GM04503 (cell line): ENCODE data around the gene NEU1.
"Not testable (repeated sequence)": the region's sequence is repeated elsewhere in the genome, so short reads cannot be mapped to it uniquely, and the experiment has no call there.

Experiments
- DNase-seq: peaks from one replicate; pipeline ENCODE4 v3.0.0-alpha.2; 2012; ENCODE audit warnings: low read depth

The NEU1 gene

GRCh38 chr6:31862344-31863235 lies at the start of gene NEU1:
TSS of gene NEU1 (minus strand) at chr6:31862821. CDS start at chr6:31862776, 45 bp downstream.
- DNase-seq = peak; percentile 99

GRCh38 chr6:31911826-31912585 lies 49.4 kb upstream of the NEU1 start:
- no peak for DNase-seq

GRCh38 chr6:31909298-31909697 lies 46.7 kb upstream of the NEU1 start:
- DNase-seq = not testable (repeated sequence)

- DNase-seq = no peak
Measured at GRCh38 chr6:31908791-31909190, 46.2 kb upstream of the NEU1 start.

GRCh38 chr6:31908255-31908654 lies 45.6 kb upstream of the NEU1 start:
- DNase-seq = not testable (repeated sequence)

- peak; percentile 22 for DNase-seq
Measured at GRCh38 chr6:31907158-31907813, 44.7 kb upstream of the NEU1 start.

GRCh38 chr6:31906727-31907126 lies 44.1 kb upstream of the NEU1 start:
- DNase-seq = not testable (repeated sequence)

GRCh38 chr6:31906122-31906521 lies 43.5 kb upstream of the NEU1 start:
- DNase-seq = no peak

- DNase-seq = no peak
Measured at GRCh38 chr6:31905041-31905440, 42.4 kb upstream of the NEU1 start.

- no peak for DNase-seq
Measured at GRCh38 chr6:31903957-31904356, 41.3 kb upstream of the NEU1 start.

- DNase-seq = peak; percentile 57
Measured at GRCh38 chr6:31901953-31902643, 39.5 kb upstream of the NEU1 start, which contains the start of gene ZBTB12. TSS of gene ZBTB12 (minus strand) at chr6:31902086. CDS start at chr6:31901305, 781 bp downstream.

- DNase-seq = no peak
Measured at GRCh38 chr6:31901415-31901952, 38.9 kb upstream of the NEU1 start.

GRCh38 chr6:31900917-31901414 lies 38.3 kb upstream of the NEU1 start:
- no peak for DNase-seq

- DNase-seq = no peak
Measured at GRCh38 chr6:31899882-31900722, 37.5 kb upstream of the NEU1 start.

GRCh38 chr6:31899215-31899614 lies 36.6 kb upstream of the NEU1 start:
- DNase-seq = no peak

- DNase-seq = no peak
Measured at GRCh38 chr6:31898383-31899011, 35.9 kb upstream of the NEU1 start.

- DNase-seq = peak; percentile 31
Measured at GRCh38 chr6:31897612-31898382, 35.2 kb upstream of the NEU1 start, which contains the start of gene EHMT2. TSS of gene EHMT2 (minus strand) at chr6:31897698. CDS start at chr6:31897677, 21 bp downstream.

GRCh38 chr6:31896856-31897611 lies 34.4 kb upstream of the NEU1 start:
- no peak for DNase-seq
